Common myeloid progenitor, CD34-positive (primary cell): Measurements from ENCODE around the gene TCIRG1.

Source experiments
- CTCF ChIA-PET: fragments of 350-600 bp; sonication (Branson Sonifier 250); formaldehyde crosslinking; loops from one replicate; lab custom pipeline; 2021; ENCODE audit warnings: antibody characterized with exemption; lab: Charles Lee
- POLR2A ChIA-PET: fragments of 350-600 bp; sonication (Branson Sonifier 250); formaldehyde crosslinking; loops from one replicate; lab custom pipeline; 2021; ENCODE audit warnings: antibody characterized with exemption; lab: Charles Lee
- DNase-seq, 3 donors: peaks; one replicate each; pipeline versions ENCODE4 v3.0.0 to v3.0.0-alpha.2; 2013
- H3K27ac ChIP-seq, 2 experiments: 1 replicate in 1 of 2; 2 replicates in 1 of 2; pipeline ENCODE4 v1.7.0; 2013; ENCODE audit warnings: inconsistent platforms in 2 of 2, low read length in 2 of 2, mild to moderate bottlenecking in 2 of 2, low read depth in 1 of 2, moderate library complexity in 1 of 2; ENCODE audit not compliant: severe bottlenecking in 2 of 2, insufficient read depth in 1 of 2, poor library complexity in 1 of 2
- H3K27me3 ChIP-seq, 5 experiments: replicated peaks in 2 of 5; 1 replicate in 3 of 5; 2 replicates in 2 of 5; pipeline versions ENCODE4 v1.6.1 to v1.7.0; 2013; ENCODE audit warnings: low read length in 4 of 5, mild to moderate bottlenecking in 2 of 5, moderate library complexity in 2 of 5, inconsistent platforms in 1 of 5; ENCODE audit not compliant: insufficient read depth in 5 of 5, control insufficient read depth in 4 of 5
- H3K36me3 ChIP-seq, 4 experiments: 1 replicate in 2 of 4; 2 replicates in 2 of 4; pipeline versions ENCODE4 v1.6.1 to v1.7.0; 2013; ENCODE audit warnings: low read length in 3 of 4, control low read depth in 1 of 4, mild to moderate bottlenecking in 1 of 4; ENCODE audit not compliant: control insufficient read depth in 4 of 4, insufficient read depth in 4 of 4
- H3K4me1 ChIP-seq, 4 experiments: 1 replicate in 3 of 4; 2 replicates in 1 of 4; pipeline versions ENCODE4 v1.6.1 to v1.7.1; 2013; ENCODE audit warnings: low read length in 3 of 4, mild to moderate bottlenecking in 3 of 4, control low read depth in 1 of 4, inconsistent platforms in 1 of 4, moderate library complexity in 1 of 4; ENCODE audit not compliant: control insufficient read depth in 4 of 4, insufficient read depth in 4 of 4; ENCODE audit errors: control extremely low read depth in 1 of 4
- H3K4me3 ChIP-seq, 7 experiments: 1 replicate in 4 of 7; 2 replicates in 3 of 7; pipeline versions ENCODE4 v1.5.1 to v1.7.0; 2013; ENCODE audit warnings: mild to moderate bottlenecking in 7 of 7, low read length in 6 of 7, moderate library complexity in 6 of 7, inconsistent platforms in 2 of 7, low read depth in 2 of 7, control low read depth in 1 of 7; ENCODE audit not compliant: insufficient read depth in 4 of 7, control insufficient read depth in 1 of 7; ENCODE audit errors: extremely low read depth in 1 of 7
- H3K9me3 ChIP-seq, 5 experiments: 1 replicate in 4 of 5; 2 replicates in 1 of 5; pipeline versions ENCODE4 v1.6.1 to v1.7.1; 2013; ENCODE audit warnings: low read length in 4 of 5, mild to moderate bottlenecking in 2 of 5, inconsistent platforms in 1 of 5, low read depth in 1 of 5, moderate library complexity in 1 of 5; ENCODE audit not compliant: control insufficient read depth in 4 of 5, insufficient read depth in 2 of 5; ENCODE audit errors: control extremely low read depth in 1 of 5
- WGBS: methylation state at CpG from one replicate; pipeline ENCODE4 v1.1.5; 2013; ENCODE audit not compliant: insufficient coverage; 5-methylcytosine and 5-hydroxymethylcytosine counted together

Gene TCIRG1

DNA sequence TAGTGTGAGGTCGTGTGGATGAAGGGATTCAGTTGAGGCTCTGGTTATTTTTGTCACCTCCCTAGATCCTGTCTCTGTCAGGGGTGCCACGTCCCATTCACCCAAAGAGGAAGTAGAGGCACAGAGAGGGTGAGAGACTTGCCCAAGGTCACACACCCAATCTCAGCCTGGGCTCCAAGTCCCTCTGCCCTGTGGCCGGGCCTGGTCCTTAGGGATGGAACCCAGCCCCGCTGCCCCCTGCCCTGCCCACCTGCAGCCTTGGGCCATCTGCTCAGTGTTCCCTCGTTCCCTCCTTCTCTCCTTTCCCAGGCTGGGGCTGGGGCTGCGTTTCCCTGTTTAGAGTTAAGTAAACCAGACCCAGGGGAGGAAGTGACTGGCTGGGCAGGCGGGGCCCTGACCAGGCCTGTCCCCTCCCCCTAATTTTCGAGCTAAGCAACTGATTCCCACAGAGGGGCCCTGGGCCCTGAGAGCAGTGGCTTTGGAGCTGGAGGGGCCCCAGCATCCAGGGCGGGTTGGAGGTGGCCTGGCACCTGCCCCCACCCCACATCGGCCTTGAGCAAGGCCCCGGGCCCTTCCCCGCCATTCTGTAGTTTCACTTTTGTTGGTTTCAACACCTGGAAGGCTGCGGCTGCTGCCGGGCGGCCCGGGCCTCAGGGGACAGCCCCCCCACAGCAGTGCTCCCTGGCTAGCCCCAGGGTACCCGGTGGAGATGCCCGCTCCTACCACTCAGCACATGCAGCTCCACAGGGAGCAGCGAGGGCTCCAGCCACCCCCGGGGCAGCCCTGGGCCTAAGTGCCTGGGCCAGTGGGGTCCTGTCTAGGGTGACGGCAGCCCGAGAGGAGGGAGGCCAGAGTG, 1.5 kb downstream of the TCIRG1 start:
- peak overlapping the region in 6 of 7 experiments; percentile 44 to 82 (median 71) for H3K4me3 ChIP-seq
- peak; percentile 48 to 80 (median 72) for DNase-seq
- H3K36me3 ChIP-seq, result peaks cover 2 to 45% (median 19%) of the 10 kb centered on the region in 4 experiments
- ChIA-PET POLR2A (interaction anchor here (0.5 kb wide), 1 partner anchor 39 kb away, joined by 7 read pairs; no protein-coding TSS in a partner anchor), CTCF (interaction anchor here (0.8 to 4.8 kb wide), 3 partner anchors 12 to 165 kb away, joined by 3 to 25 read pairs (median 3); partner anchors contain the start of gene ALDH3B1)
- peak overlapping the region; percentile 54 to 87 for H3K27ac ChIP-seq
- no peaks in the 10 kb centered on the region for H3K9me3 ChIP-seq
- no peaks in the 10 kb centered on the region for H3K27me3 ChIP-seq
- 5% methylated on average over 14 of the region's 22 CpGs for WGBS
- peaks cover 7 to 65% (median 62%) of the 10 kb centered on the region in 4 experiments for H3K4me1 ChIP-seq

DNA sequence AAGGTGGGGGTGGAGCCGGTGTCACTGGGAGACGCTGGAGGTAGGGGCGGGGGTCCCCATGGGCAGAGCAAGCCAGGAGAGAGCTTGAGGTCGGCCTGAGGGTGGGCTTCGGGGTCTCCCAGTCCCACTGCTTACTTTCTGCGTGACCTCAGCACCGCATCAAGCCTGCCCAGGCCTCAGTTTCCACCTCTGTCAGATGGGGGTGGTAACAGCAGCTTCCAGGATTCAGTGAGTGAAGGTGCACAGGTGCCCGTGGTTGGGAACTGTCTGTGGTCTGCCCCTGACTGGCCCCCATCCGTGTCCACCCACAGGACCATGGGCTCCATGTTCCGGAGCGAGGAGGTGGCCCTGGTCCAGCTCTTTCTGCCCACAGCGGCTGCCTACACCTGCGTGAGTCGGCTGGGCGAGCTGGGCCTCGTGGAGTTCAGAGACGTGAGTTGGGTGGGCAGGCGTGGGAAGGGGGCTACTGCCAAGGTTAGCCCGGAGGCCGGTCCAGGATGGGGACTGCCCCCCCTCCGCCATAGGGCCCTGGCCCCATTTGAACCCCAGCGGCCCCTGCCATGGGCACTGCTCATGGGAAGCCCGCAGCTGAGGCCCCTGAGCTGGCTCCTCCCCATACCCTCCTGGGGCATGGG, 2.2 kb downstream of the TCIRG1 start:
- peaks cover 2 to 48% (median 24%) of the 10 kb centered on the region in 4 experiments for H3K36me3 ChIP-seq
- H3K27ac ChIP-seq, result peak overlapping the region in 1 of 2 experiments; percentile 87
- POLR2A ChIA-PET, result interaction anchor here (0.5 kb wide), 1 partner anchor 39 kb away, joined by 7 read pairs; no protein-coding TSS in a partner anchor
- peak overlapping the region in 6 of 7 experiments; percentile 44 to 82 (median 71) for H3K4me3 ChIP-seq
- no peak for DNase-seq
- no peaks in the 10 kb centered on the region for H3K27me3 ChIP-seq
- H3K4me1 ChIP-seq, result peaks cover 7 to 57% (median 56%) of the 10 kb centered on the region in 4 experiments
- no peaks in the 10 kb centered on the region for H3K9me3 ChIP-seq
- CTCF ChIA-PET, result interaction anchor here (0.8 to 4.8 kb wide), 4 partner anchors 9 to 164 kb away, joined by 3 to 25 read pairs (median 3); partner anchors contain the start of gene ALDH3B1
- WGBS, result 86% methylated on average over 21 of the region's 23 CpGs

- Histone ChIP-seq H3K27me3 (no peaks in the 10 kb centered on the region), H3K36me3 (peaks cover 2 to 54% (median 25%) of the 10 kb centered on the region in 4 experiments), H3K4me3 (no peak overlapping the region), H3K27ac (peak overlapping the region in 1 of 2 experiments; percentile 87), H3K4me1 (peaks cover 7 to 51% (median 50%) of the 10 kb centered on the region in 4 experiments), H3K9me3 (no peaks in the 10 kb centered on the region)
- CTCF ChIA-PET, result interaction anchor here (0.7 to 4.8 kb wide), 4 partner anchors 8 to 164 kb away, joined by 3 to 25 read pairs (median 3); partner anchors contain the start of gene ALDH3B1
- no peak for DNase-seq
- WGBS, result 85% methylated on average over 12 of the region's 12 CpGs
- POLR2A ChIA-PET, result interaction anchor here (0.6 kb wide), 1 partner anchor 15 kb away, joined by 3 read pairs; no protein-coding TSS in a partner anchor
Measured at GRCh38 chr11:68041617-68042218, 2.9 kb downstream of the TCIRG1 start.

DNA sequence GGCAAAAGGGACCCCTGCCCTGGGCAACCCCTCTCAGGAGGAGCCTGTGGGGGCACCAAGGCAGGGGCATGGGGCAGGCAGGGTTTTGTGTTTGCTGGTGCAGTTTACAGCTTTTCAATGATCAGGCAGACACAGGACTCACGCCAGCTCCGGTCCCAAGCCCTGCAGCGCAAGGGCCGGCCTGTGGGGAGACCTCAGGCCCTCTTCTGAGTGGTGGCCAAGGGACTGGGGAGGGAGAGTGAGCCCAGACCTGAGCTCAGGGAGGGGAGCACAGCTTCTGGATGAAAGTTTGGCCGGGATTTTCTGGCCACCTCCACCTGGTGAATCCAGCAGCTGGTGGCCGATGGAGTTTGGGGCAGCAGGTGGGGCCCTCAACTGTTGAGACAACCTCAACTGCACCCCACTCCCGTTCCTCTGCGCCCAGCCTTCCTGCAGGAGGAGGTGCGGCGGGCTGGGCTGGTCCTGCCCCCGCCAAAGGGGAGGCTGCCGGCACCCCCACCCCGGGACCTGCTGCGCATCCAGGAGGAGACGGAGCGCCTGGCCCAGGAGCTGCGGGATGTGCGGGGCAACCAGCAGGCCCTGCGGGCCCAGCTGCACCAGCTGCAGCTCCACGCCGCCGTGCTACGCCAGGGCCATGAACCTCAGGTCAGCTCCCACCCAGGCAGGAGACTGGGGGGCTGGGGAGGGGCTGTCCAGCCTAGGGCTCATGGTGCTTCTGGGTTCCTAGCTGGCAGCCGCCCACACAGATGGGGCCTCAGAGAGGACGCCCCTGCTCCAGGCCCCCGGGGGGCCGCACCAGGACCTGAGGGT, 3.6 kb downstream of the TCIRG1 start:
- ChIA-PET CTCF (interaction anchor here (0.7 to 4.8 kb wide), 4 partner anchors 8 to 163 kb away, joined by 3 to 25 read pairs (median 3); partner anchors contain the start of gene ALDH3B1), POLR2A (interaction anchor here (0.6 kb wide), 1 partner anchor 14 kb away, joined by 3 read pairs; no protein-coding TSS in a partner anchor)
- DNase-seq, result no peak
- H3K4me1 ChIP-seq, result peaks cover 4 to 44% (median 43%) of the 10 kb centered on the region in 4 experiments
- 97% methylated on average over 25 of the region's 27 CpGs for WGBS
- H3K27ac ChIP-seq, result no peak overlapping the region
- H3K36me3 ChIP-seq, result peaks cover 2 to 60% (median 26%) of the 10 kb centered on the region in 4 experiments
- H3K9me3 ChIP-seq, result no peaks in the 10 kb centered on the region
- no peaks in the 10 kb centered on the region for H3K27me3 ChIP-seq
- no peak overlapping the region for H3K4me3 ChIP-seq

DNA sequence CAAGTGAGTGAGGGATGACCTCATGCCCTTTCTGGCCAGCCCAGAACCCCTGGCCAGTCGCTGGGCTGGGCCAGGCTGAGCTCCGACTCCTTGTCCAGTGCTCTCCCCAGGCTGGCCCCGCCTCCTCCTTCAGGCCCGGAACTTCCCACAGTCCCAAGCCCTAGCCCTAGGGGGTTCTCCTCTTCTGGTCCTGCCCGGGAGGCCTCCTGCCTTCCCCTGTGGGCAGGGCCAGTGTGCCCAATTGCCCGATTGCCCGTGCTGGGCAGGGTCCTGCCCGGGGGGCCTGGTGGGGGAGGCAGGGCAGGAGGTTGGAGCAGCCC, 4.2 kb downstream of the TCIRG1 start:
- Histone ChIP-seq H3K9me3 (no peaks in the 10 kb centered on the region), H3K36me3 (peaks cover 2 to 65% (median 29%) of the 10 kb centered on the region in 4 experiments), H3K4me3 (no peak overlapping the region), H3K27ac (no peak overlapping the region), H3K4me1 (peaks cover 2 to 38% (median 37%) of the 10 kb centered on the region in 4 experiments), H3K27me3 (no peaks in the 10 kb centered on the region)
- POLR2A ChIA-PET, result interaction anchor here (1.1 kb wide), 1 partner anchor 14 kb away, joined by 3 read pairs; no protein-coding TSS in a partner anchor
- WGBS, result 97% methylated on average over 4 of the region's 8 CpGs
- no peak for DNase-seq
- CTCF ChIA-PET, result interaction anchor here (0.9 to 4.8 kb wide), 2 partner anchors 17 to 33 kb away, joined by 3 to 25 read pairs; partner anchors contain the start of gene ALDH3B1
